Body of pancreas (tissue), 4 donors: ENCODE measurements around the gene LDB2. TPM values are rescaled to one million over a fixed set of nuclear protein-coding genes. Genes with fewer than 3 reads are reported as not detected.
A peak's percentile ranks its signal among the peaks of the same experiment; 100 is the strongest.

Experiments
- ATAC-seq: fragments of 150-250 bp; one replicate; pipeline ENCODE4 v1.9.1; 2016
- DNase-seq, 4 donors: peaks; one replicate each; pipeline ENCODE4 v3.0.0-alpha.2; 2019
- H3K27ac ChIP-seq, 4 donors: fragments of 200-600 bp; sonication (generic); 1 replicate in 3 of 4; 2 replicates in 1 of 4; pipeline versions ENCODE4 v1.5.1 to v1.6.1; 2016 to 2019; ENCODE audit warnings: mild to moderate bottlenecking in 1 of 4, mixed read lengths in 1 of 4, moderate library complexity in 1 of 4
- H3K27me3 ChIP-seq, 2 donors: fragments of 200-600 bp; sonication (generic); one replicate each; pipeline ENCODE4 v1.6.0; 2016; ENCODE audit warnings: mild to moderate bottlenecking in 1 of 2
- H3K36me3 ChIP-seq, 2 donors: fragments of 200-600 bp; sonication (generic); replicated peaks in 1 of 2; 2 replicates each; pipeline ENCODE4 v1.5.1; 2016; ENCODE audit warnings: low read depth in 2 of 2; ENCODE audit not compliant: insufficient read depth in 1 of 2
- H3K4me1 ChIP-seq: fragments of 200-600 bp; sonication (generic); one replicate; pipeline ENCODE4 v1.6.0; 2016
- H3K4me3 ChIP-seq, 2 donors: fragments of 200-600 bp; sonication (generic); 1 replicate in 1 of 2; 2 replicates in 1 of 2; pipeline ENCODE4 v1.5.1; 2016 to 2019
- H3K9me3 ChIP-seq, 3 donors: fragments of 200-600 bp; sonication (generic); 1 replicate in 2 of 3; 2 replicates in 1 of 3; pipeline ENCODE4 v1.5.1; 2016
- CTCF ChIP-seq, 7 experiments: fragments of 450-650 bp in 4 of 7; fragments of 200-600 bp in 3 of 7; sonication (generic) in 3 of 7; IDR thresholded peaks; one replicate each; pipeline ENCODE4 v1.5.1; 2016 to 2019; ENCODE audit warnings: antibody characterized with exemption in 7 of 7
- POLR2A ChIP-seq, 3 donors: fragments of 450-650 bp; IDR thresholded peaks; one replicate each; pipeline ENCODE4 v1.6.1; 2016; ENCODE audit warnings: antibody characterized with exemption in 3 of 3, mild to moderate bottlenecking in 2 of 3
- WGBS, 2 donors: methylation state at CpG; one replicate each; pipeline ENCODE4 v1.1.5; 2017; 5-methylcytosine and 5-hydroxymethylcytosine counted together
- intact Hi-C: fragments of 100-400 bp; cut with DNase I; formaldehyde crosslinking; loops from one replicate; pipeline ENCODE4 v1.15.1; 2023
- total RNA-seq, 2 donors: library from RNA; depleted of rRNA; stranded (reverse); fragments of >200 nt; gene quantifications; one replicate each; pipeline ENCODE4 v1.1.0, GENCODE V29; 2016

The LDB2 gene
- total RNA-seq, 2 donors from 2014 or later, result 14.8 to 16.5 TPM

GRCh38 chr4:16617435-16617834, 281.0 kb downstream of the LDB2 start:
- no peak for ATAC-seq
- no peak overlapping the region for H3K27ac ChIP-seq
- no peaks in the 10 kb centered on the region for H3K9me3 ChIP-seq
- H3K27me3 ChIP-seq, result no peaks in the 10 kb centered on the region
- no peak overlapping the region for H3K4me3 ChIP-seq
- 60 to 76% methylated on average over 5 of the region's 5 CpGs for WGBS, 2 donors
- intact Hi-C loops, result no loop called here
- no peaks in the 10 kb centered on the region for H3K36me3 ChIP-seq
- TF ChIP-seq POLR2A (IDR thresholded peaks at IDR 0.05), result no peak
- no peak for TF ChIP-seq CTCF (IDR thresholded peaks at IDR 0.05)
- no peak for DNase-seq
- H3K4me1 ChIP-seq, result no peaks in the 10 kb centered on the region

GRCh38 chr4:16617011-16617410, 281.4 kb downstream of the LDB2 start:
- DNase-seq, result no peak
- 56 to 64% methylated on average over 6 of the region's 6 CpGs for WGBS, 2 donors
- intact Hi-C loops, result no loop called here

GRCh38 chr4:16609170-16609758, 289.2 kb downstream of the LDB2 start:
- H3K27me3 ChIP-seq, result no peaks in the 10 kb centered on the region
- intact Hi-C loops, result no loop called here
- no peak for ATAC-seq

More at GRCh38 chr4:16617011-16617410, 281.4 kb downstream of the LDB2 start:
- Histone ChIP-seq H3K4me1 (no peaks in the 10 kb centered on the region), H3K9me3 (no peaks in the 10 kb centered on the region), H3K27me3 (no peaks in the 10 kb centered on the region), H3K27ac (no peak overlapping the region), H3K36me3 (no peaks in the 10 kb centered on the region), H3K4me3 (no peak overlapping the region)
- TF ChIP-seq CTCF (IDR thresholded peaks at IDR 0.05), result no peak
- no peak for TF ChIP-seq POLR2A (IDR thresholded peaks at IDR 0.05)
- no peak for ATAC-seq

GRCh38 chr4:16608611-16609125, 289.8 kb downstream of the LDB2 start:
- no peak for DNase-seq
- Histone ChIP-seq H3K4me1 (no peaks in the 10 kb centered on the region), H3K27ac (no peak overlapping the region), H3K36me3 (no peaks in the 10 kb centered on the region), H3K27me3 (no peaks in the 10 kb centered on the region), H3K4me3 (no peak overlapping the region), H3K9me3 (no peaks in the 10 kb centered on the region)
- no peak for ATAC-seq
- 63 to 83% methylated on average over 16 of the region's 16 CpGs for WGBS, 2 donors
- intact Hi-C loops, result no loop called here
- TF ChIP-seq POLR2A (IDR thresholded peaks at IDR 0.05) (no peak), CTCF (IDR thresholded peaks at IDR 0.05) (no peak)

More at GRCh38 chr4:16609170-16609758, 289.2 kb downstream of the LDB2 start:
- Histone ChIP-seq H3K4me3 (no peak overlapping the region), H3K9me3 (no peaks in the 10 kb centered on the region), H3K4me1 (no peaks in the 10 kb centered on the region), H3K36me3 (no peaks in the 10 kb centered on the region), H3K27ac (no peak overlapping the region)
- WGBS, 2 donors, result 61 to 69% methylated on average over 8 to 10 of the region's 10 CpGs
- no peak for DNase-seq
- TF ChIP-seq CTCF (IDR thresholded peaks at IDR 0.05), result no peak
- TF ChIP-seq POLR2A (IDR thresholded peaks at IDR 0.05), result no peak

- DNase-seq, result no peak
Observed at GRCh38 chr4:16608123-16608522, 290.3 kb downstream of the LDB2 start.

More at GRCh38 chr4:16608123-16608522, 290.3 kb downstream of the LDB2 start:
- Histone ChIP-seq H3K9me3 (no peaks in the 10 kb centered on the region), H3K4me3 (no peak overlapping the region), H3K27me3 (no peaks in the 10 kb centered on the region), H3K27ac (no peak overlapping the region), H3K36me3 (no peaks in the 10 kb centered on the region), H3K4me1 (no peaks in the 10 kb centered on the region)
- intact Hi-C loops, result no loop called here
- 62 to 67% methylated on average over 5 of the region's 5 CpGs for WGBS, 2 donors
- TF ChIP-seq CTCF (IDR thresholded peaks at IDR 0.05), result no peak
- TF ChIP-seq POLR2A (IDR thresholded peaks at IDR 0.05), result no peak
- peak; percentile 45 for ATAC-seq
